HepG2 (cell line): ENCODE data around the gene KDM3B. TPM values are rescaled to one million over a fixed set of nuclear protein-coding genes. Genes with fewer than 3 reads are reported as not detected.

Experiments
- ATAC-seq: fragments of 200-7000 bp; cut with Tn5 transposase; 3 replicates; pipeline ENCODE4 v1.9.1; 2020; ENCODE audit warnings: mild to moderate bottlenecking, moderate library complexity
- BruUV-seq: library from RNA; stranded (reverse); fragments of 400-500 nt; replicated peaks from 2 replicates; lab custom pipeline; 2021; lab: Mats Ljungman, UMichigan
- CTCF ChIA-PET: fragments of 300-600 bp; formaldehyde crosslinking; extraction: SDS; loops from one replicate; lab custom pipeline; 2021; ENCODE audit warnings: low total read pairs, inconsistent platforms, low intra/inter-chr PET ratio; lab: Yijun Ruan, JAX
- POLR2A ChIA-PET: fragments of 350-600 bp; sonication (Branson Sonifier 250); formaldehyde crosslinking; loops from one replicate; lab custom pipeline; 2020; ENCODE audit warnings: antibody characterized with exemption, inconsistent platforms; lab: Yijun Ruan, JAX
- DNase-seq: peaks from one replicate; pipeline ENCODE4 v3.0.0-alpha.2; 2015; ENCODE audit warnings: low spot score
- FAIRE-seq: peaks from 3 replicates; lab custom pipeline; 2011; peaks lifted over from hg19 to GRCh38; lab: Jason Lieb, UNC
- H2AFZ ChIP-seq: one replicate; pipeline ENCODE4 v1.6.1; 2011; ENCODE audit warnings: low read length, inconsistent platforms
- H3K27ac ChIP-seq: fragments of 300-600 bp; 3 replicates; pipeline ENCODE4 v1.8.0; 2011; ENCODE audit warnings: mixed run types, mild to moderate bottlenecking, mixed read lengths, low read length, inconsistent platforms; ENCODE audit not compliant: insufficient read depth; ENCODE audit errors: extremely low read length
- H3K27me3 ChIP-seq, 2 experiments: fragments of 200-600 bp in 1 of 2; 2 replicates in 1 of 2; 3 replicates in 1 of 2; pipeline versions ENCODE4 v1.6.0 to v1.8.0; 2011; ENCODE audit warnings: low read length in 2 of 2, mild to moderate bottlenecking in 2 of 2, moderate library complexity in 2 of 2, inconsistent platforms in 1 of 2; ENCODE audit not compliant: insufficient read depth in 2 of 2, control insufficient read depth in 1 of 2
- H3K36me3 ChIP-seq, 2 experiments: fragments of 200-600 bp in 1 of 2; replicated peaks in 1 of 2; 2 replicates in 1 of 2; 3 replicates in 1 of 2; pipeline versions ENCODE4 v1.5.1 to v1.8.0; 2011; ENCODE audit warnings: low read length in 2 of 2, inconsistent platforms in 1 of 2; ENCODE audit not compliant: insufficient read depth in 2 of 2, control insufficient read depth in 1 of 2
- H3K4me1 ChIP-seq: 2 replicates; pipeline ENCODE4 v1.5.1; 2012; ENCODE audit warnings: low read length, inconsistent platforms; ENCODE audit not compliant: insufficient read depth
- H3K4me2 ChIP-seq: 2 replicates; pipeline ENCODE4 v1.6.0; 2011; ENCODE audit warnings: low read depth, low read length, inconsistent platforms
- H3K4me3 ChIP-seq, 3 experiments: fragments of 200-600 bp in 1 of 3; sonication (generic), shearing (Covaris generic) in 1 of 3; replicated peaks in 1 of 3; 2 replicates each; pipeline ENCODE4 v1.5.1; 2011 to 2016; ENCODE audit warnings: low read length in 3 of 3, inconsistent platforms in 2 of 3, low read depth in 2 of 3, mild to moderate bottlenecking in 2 of 3, control low read depth in 1 of 3, mixed read lengths in 1 of 3; ENCODE audit not compliant: insufficient read depth in 1 of 3
- H3K79me2 ChIP-seq: one replicate; pipeline ENCODE4 v1.6.1; 2011; ENCODE audit warnings: low read length, inconsistent platforms; ENCODE audit not compliant: insufficient read depth
- H3K9ac ChIP-seq: 2 replicates; pipeline ENCODE4 v1.6.0; 2011; ENCODE audit warnings: mild to moderate bottlenecking, low read depth, low read length, inconsistent platforms; ENCODE audit not compliant: insufficient read depth
- H3K9me3 ChIP-seq: 2 replicates; pipeline ENCODE4 v1.5.1; 2012; ENCODE audit warnings: mild to moderate bottlenecking, low read length
- H4K20me1 ChIP-seq: 2 replicates; pipeline ENCODE4 v1.6.0; 2011; ENCODE audit warnings: inconsistent platforms, mild to moderate bottlenecking, low read length, moderate library complexity; ENCODE audit not compliant: insufficient read depth
- AGO2 ChIP-seq: fragments of 200-400 bp; formaldehyde crosslinking; optimal IDR thresholded peaks from 2 replicates; pipeline ENCODE3; 2017; ENCODE audit warnings: mild to moderate bottlenecking, low read depth, low read length, moderate library complexity
- ARNT ChIP-seq: fragments of 450-650 bp; IDR thresholded peaks from 2 replicates; pipeline ENCODE4 v1.6.1; 2017
- CBFB ChIP-seq: sonication (generic); formaldehyde crosslinking; IDR thresholded peaks from 2 replicates; pipeline ENCODE4 v1.4.0; 2020; ENCODE audit warnings: missing genetic modification reagents
- CCAR2 ChIP-seq: fragments of 200-400 bp; formaldehyde crosslinking; optimal IDR thresholded peaks from 2 replicates; pipeline ENCODE3; 2018; ENCODE audit warnings: low read depth, mild to moderate bottlenecking, low read length, moderate library complexity
- EZH2 ChIP-seq: conservative IDR thresholded peaks from 2 replicates; pipeline ENCODE4 v1.6.1; 2012; ENCODE audit warnings: mild to moderate bottlenecking, low read depth, low read length, moderate library complexity
- GTF2F1 ChIP-seq: fragments of 150-350 bp; IDR thresholded peaks from 2 replicates; pipeline ENCODE4 v1.6.1; 2014; ENCODE audit warnings: low read length
- HMGA1 ChIP-seq: sonication (generic); formaldehyde crosslinking; conservative IDR thresholded peaks from 2 replicates; pipeline ENCODE4 v1.4.0; 2020; ENCODE audit warnings: missing genetic modification reagents
- NFYB ChIP-seq: sonication (generic); formaldehyde crosslinking; IDR thresholded peaks from 2 replicates; pipeline ENCODE4 v1.4.0; 2020; ENCODE audit warnings: missing genetic modification reagents
- PTBP1 ChIP-seq: fragments of 200-400 bp; formaldehyde crosslinking; IDR thresholded peaks from 2 replicates; pipeline ENCODE4 v1.6.1; 2018; ENCODE audit warnings: low read length, low read depth; ENCODE audit not compliant: poor library complexity, severe bottlenecking
- ZNF124 ChIP-seq: sonication (generic); formaldehyde crosslinking; IDR thresholded peaks from 2 replicates; pipeline ENCODE4 v1.4.0; 2020; ENCODE audit warnings: missing genetic modification reagents
- ZNF232 ChIP-seq: sonication (generic); formaldehyde crosslinking; IDR thresholded peaks from 2 replicates; pipeline ENCODE4 v1.4.0; 2020; ENCODE audit warnings: missing genetic modification reagents, borderline replicate concordance
- ZNF746 ChIP-seq: sonication (generic); formaldehyde crosslinking; IDR thresholded peaks from 2 replicates; pipeline ENCODE4 v1.8.0; 2022; ENCODE audit warnings: mild to moderate bottlenecking, missing genetic modification reagents
- WGBS: methylation state at CpG from one replicate; pipeline ENCODE4 v1.1.6; 2017; ENCODE audit warnings: low lambda C conversion rate; 5-methylcytosine and 5-hydroxymethylcytosine counted together
- in situ Hi-C: cut with HindIII; loops from 2 replicates; pipeline ENCODE4 v1.10.0; 2017; ENCODE audit warnings: low pct_unique_long_range_greater_than_20kb; ENCODE audit not compliant: extremely low pct_ligation_motif_present
- intact Hi-C: fragments of 100-400 bp; cut with micrococcal nuclease; formaldehyde crosslinking; loops from one replicate; pipeline ENCODE4 v1.10.0; 2022; ENCODE audit not compliant: unreplicated experiment
- polyA plus RNA-seq, 8 experiments: library from polyadenylated mRNA; depleted of rRNA in 3 of 8; stranded (reverse) in 7 of 8; unstranded in 1 of 8; fragments of >200 nt; fragmentation: Illumina TruSeq in 4 of 8; extraction: Trizol in 4 of 8; gene quantifications; 2 replicates each; pipeline versions ENCODE4 v1.2.1 to v1.2.3, GENCODE V29; 2011 to 2016; ENCODE audit warnings: low read depth in 4 of 8, missing spikeins in 1 of 8, mixed read lengths in 1 of 8; ENCODE audit not compliant: insufficient read depth in 1 of 8
- total RNA-seq, 5 experiments: library from RNA; depleted of rRNA; stranded (reverse); fragments of >200 nt; fragmentation: Illumina TruSeq; extraction: Trizol; gene quantifications; 2 replicates each; pipeline ENCODE4 v1.2.3, GENCODE V29; 2016; ENCODE audit warnings: low read depth in 1 of 5
- TF ChIP-seq, protein P1 (sequence below): sonication (generic); formaldehyde crosslinking; IDR thresholded peaks from 2 replicates; pipeline ENCODE4 v1.5.1; 2020; ENCODE audit warnings: missing genetic modification reagents, mild to moderate bottlenecking, borderline replicate concordance
- TF ChIP-seq, protein P2 (sequence below), 2 experiments: fragments of 450-650 bp in 1 of 2; sonication (generic) in 1 of 2; formaldehyde crosslinking; IDR thresholded peaks; 2 replicates each; pipeline versions ENCODE4 v1.5.0 to v1.8.0; 2020 to 2022; ENCODE audit warnings: mild to moderate bottlenecking in 1 of 2, missing genetic modification reagents in 1 of 2
- TF ChIP-seq, protein P3 (sequence below): sonication (generic); formaldehyde crosslinking; IDR thresholded peaks from 2 replicates; pipeline ENCODE4 v1.8.0; 2022; ENCODE audit warnings: missing genetic modification reagents, mild to moderate bottlenecking, moderate library complexity, borderline replicate concordance

The KDM3B gene
- total and polyA plus RNA-seq, 2 of the 13 experiments (the other 11 are each of a cell fraction or from before 2014, with no cell fraction given), result 19.7 to 34.3 TPM

DNA sequence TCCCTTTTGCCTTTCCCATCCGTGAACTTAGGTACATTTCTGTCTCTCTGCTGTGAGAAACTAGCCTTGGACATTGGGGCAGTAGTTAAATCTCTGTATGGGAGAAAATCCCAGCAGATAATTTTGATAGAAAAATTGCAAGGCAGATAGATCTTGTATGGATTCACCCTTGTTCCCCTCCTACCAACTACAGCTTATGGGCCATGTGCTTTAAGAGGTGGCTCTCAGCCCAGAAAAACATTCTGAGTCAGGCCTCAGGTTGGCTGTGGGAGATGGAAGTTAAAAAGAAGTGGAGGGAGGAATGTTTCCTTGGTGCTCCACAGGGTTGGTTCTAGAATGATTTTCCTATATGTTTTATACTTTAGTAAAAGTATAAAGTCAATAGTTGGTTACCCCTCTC is 1.4 kb upstream of the KDM3B start:
- no TSS peak for BruUV-seq
- H3K4me1 ChIP-seq, result peaks cover 20% of the 10 kb centered on the region
- in situ Hi-C loops, result no loop called here
- no peaks in the 10 kb centered on the region for H3K9me3 ChIP-seq
- intact Hi-C loops, result loop anchor here (5.0 kb wide), 1 partner anchor 174 kb away; the partner anchor contains the start of genes BRD8 and KIF20A
- peaks cover 5 to 21% of the 10 kb centered on the region in 2 experiments; a peak in 4 of 5 replicates for H3K36me3 ChIP-seq
- H3K9ac ChIP-seq, result no peak overlapping the region
- no peaks in the 10 kb centered on the region; a peak in 1 of 5 replicates for H3K27me3 ChIP-seq
- POLR2A ChIA-PET, result interaction anchor here (2.9 to 6.2 kb wide), 2 partner anchors 11 to 19 kb away, joined by 15 to 111 read pairs; partner anchors contain the start of genes CDC25C and FAM53C
- FAIRE-seq, result no peak
- DNase-seq, result no peak
- WGBS, result 96% methylated on average over 1 of the region's 1 CpG
- TF ChIP-seq HMGA1 (CRISPR knock-in tag), result no peak
- TF ChIP-seq, protein P1, sequence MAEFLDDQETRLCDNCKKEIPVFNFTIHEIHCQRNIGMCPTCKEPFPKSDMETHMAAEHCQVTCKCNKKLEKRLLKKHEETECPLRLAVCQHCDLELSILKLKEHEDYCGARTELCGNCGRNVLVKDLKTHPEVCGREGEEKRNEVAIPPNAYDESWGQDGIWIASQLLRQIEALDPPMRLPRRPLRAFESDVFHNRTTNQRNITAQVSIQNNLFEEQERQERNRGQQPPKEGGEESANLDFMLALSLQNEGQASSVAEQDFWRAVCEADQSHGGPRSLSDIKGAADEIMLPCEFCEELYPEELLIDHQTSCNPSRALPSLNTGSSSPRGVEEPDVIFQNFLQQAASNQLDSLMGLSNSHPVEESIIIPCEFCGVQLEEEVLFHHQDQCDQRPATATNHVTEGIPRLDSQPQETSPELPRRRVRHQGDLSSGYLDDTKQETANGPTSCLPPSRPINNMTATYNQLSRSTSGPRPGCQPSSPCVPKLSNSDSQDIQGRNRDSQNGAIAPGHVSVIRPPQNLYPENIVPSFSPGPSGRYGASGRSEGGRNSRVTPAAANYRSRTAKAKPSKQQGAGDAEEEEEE (CRISPR knock-in tag), result no peak
- TF ChIP-seq, protein P2, sequence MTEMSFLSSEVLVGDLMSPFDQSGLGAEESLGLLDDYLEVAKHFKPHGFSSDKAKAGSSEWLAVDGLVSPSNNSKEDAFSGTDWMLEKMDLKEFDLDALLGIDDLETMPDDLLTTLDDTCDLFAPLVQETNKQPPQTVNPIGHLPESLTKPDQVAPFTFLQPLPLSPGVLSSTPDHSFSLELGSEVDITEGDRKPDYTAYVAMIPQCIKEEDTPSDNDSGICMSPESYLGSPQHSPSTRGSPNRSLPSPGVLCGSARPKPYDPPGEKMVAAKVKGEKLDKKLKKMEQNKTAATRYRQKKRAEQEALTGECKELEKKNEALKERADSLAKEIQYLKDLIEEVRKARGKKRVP (CRISPR knock-in tag; IDR thresholded peaks at IDR 0.05), result no peak
- no peak for TF ChIP-seq PTBP1
- TF ChIP-seq EZH2, result no peak
- TF ChIP-seq ARNT, result no peak
- no peak for TF ChIP-seq NFYB (CRISPR knock-in tag)
- no peak for TF ChIP-seq ZNF124
- TF ChIP-seq CBFB (CRISPR knock-in tag), result no peak
- no peak for TF ChIP-seq GTF2F1
- no peak for TF ChIP-seq CCAR2
- TF ChIP-seq ZNF232 (CRISPR knock-in tag), result no peak
- TF ChIP-seq AGO2, result no peak
- TF ChIP-seq, protein P3, sequence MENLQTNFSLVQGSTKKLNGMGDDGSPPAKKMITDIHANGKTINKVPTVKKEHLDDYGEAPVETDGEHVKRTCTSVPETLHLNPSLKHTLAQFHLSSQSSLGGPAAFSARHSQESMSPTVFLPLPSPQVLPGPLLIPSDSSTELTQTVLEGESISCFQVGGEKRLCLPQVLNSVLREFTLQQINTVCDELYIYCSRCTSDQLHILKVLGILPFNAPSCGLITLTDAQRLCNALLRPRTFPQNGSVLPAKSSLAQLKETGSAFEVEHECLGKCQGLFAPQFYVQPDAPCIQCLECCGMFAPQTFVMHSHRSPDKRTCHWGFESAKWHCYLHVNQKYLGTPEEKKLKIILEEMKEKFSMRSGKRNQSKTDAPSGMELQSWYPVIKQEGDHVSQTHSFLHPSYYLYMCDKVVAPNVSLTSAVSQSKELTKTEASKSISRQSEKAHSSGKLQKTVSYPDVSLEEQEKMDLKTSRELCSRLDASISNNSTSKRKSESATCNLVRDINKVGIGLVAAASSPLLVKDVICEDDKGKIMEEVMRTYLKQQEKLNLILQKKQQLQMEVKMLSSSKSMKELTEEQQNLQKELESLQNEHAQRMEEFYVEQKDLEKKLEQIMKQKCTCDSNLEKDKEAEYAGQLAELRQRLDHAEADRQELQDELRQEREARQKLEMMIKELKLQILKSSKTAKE (CRISPR knock-in tag), result no peak
- no peak for TF ChIP-seq ZNF746 (CRISPR knock-in tag)
- TF ChIP-seq, all 625 proteins: peak for 0
- Histone ChIP-seq H3K27ac (no peak overlapping the region), H3K79me2 (peaks cover 31% of the 10 kb centered on the region), H2AFZ (no peak overlapping the region), H3K4me2 (no peak overlapping the region), H4K20me1 (peaks cover 23% of the 10 kb centered on the region), H3K4me3 (no peak overlapping the region)
- ATAC-seq, result no peak
- CTCF ChIA-PET, result interaction anchor here (3.2 kb wide), 1 partner anchor 13 kb away, joined by 14 read pairs; the partner anchor contains the start of gene FAM53C
